WTC11 (cell line): ENCODE measurements around the gene MAN1A2. TPM values are rescaled to one million over a fixed set of nuclear protein-coding genes. Genes with fewer than 3 reads are reported as not detected.

ENCODE experiments used
- ATAC-seq: fragments of 200-7000 bp; cut with Tn5 transposase; 2 replicates; pipeline ENCODE4 v1.10.0; 2021; ENCODE audit warnings: mild to moderate bottlenecking, moderate library complexity
- CTCF ChIA-PET: fragments of 300-600 bp; sonication (Branson Sonifier 250); formaldehyde crosslinking; loops from one replicate; lab custom pipeline; 2021; ENCODE audit warnings: antibody characterized with exemption; lab: Charles Lee
- POLR2A ChIA-PET: fragments of 350-600 bp; sonication (Branson Sonifier 250); formaldehyde crosslinking; loops from one replicate; lab custom pipeline; 2021; ENCODE audit warnings: antibody characterized with exemption; lab: Charles Lee
- DNase-seq: peaks from one replicate; pipeline ENCODE4 v3.0.0; 2021; ENCODE audit warnings: low spot score
- H3K27ac Mint-ChIP-seq: 2 replicates; pipeline ENCODE4 v1.8.0; 2021; ENCODE audit warnings: mixed read lengths
- H3K27me3 Mint-ChIP-seq: 2 replicates; pipeline ENCODE4 v1.8.0; 2021; ENCODE audit warnings: low read depth, mild to moderate bottlenecking, moderate library complexity, mixed read lengths
- H3K36me3 Mint-ChIP-seq: 2 replicates; pipeline ENCODE4 v1.8.0; 2021; ENCODE audit warnings: mixed read lengths
- H3K4me1 Mint-ChIP-seq: 2 replicates; pipeline ENCODE4 v1.8.0; 2022; ENCODE audit warnings: mixed read lengths
- H3K4me3 Mint-ChIP-seq: 2 replicates; pipeline ENCODE4 v1.8.0; 2021; ENCODE audit warnings: mild to moderate bottlenecking, moderate library complexity, mixed read lengths
- H3K9me3 Mint-ChIP-seq: 2 replicates; pipeline ENCODE4 v1.8.0; 2021; ENCODE audit warnings: mixed read lengths
- ELF4 ChIP-seq: sonication (generic); formaldehyde crosslinking; IDR thresholded peaks from 2 replicates; pipeline ENCODE4 v1.8.1; 2022; ENCODE audit warnings: low read depth, mild to moderate bottlenecking, moderate library complexity, missing genetic modification reagents
- FOXP1 ChIP-seq: sonication (generic); formaldehyde crosslinking; IDR thresholded peaks from 2 replicates; pipeline ENCODE4 v1.8.0; 2022; ENCODE audit warnings: missing genetic modification reagents, mild to moderate bottlenecking, moderate library complexity, borderline replicate concordance
- GRHL2 ChIP-seq: fragments of 250-450 bp; sonication (Bioruptor Pico); IDR thresholded peaks from 2 replicates; pipeline ENCODE4 v1.8.0; 2022; ENCODE audit warnings: mild to moderate bottlenecking, moderate library complexity; ENCODE audit not compliant: insufficient replicate concordance, severe bottlenecking
- MYBL2 ChIP-seq: sonication (generic); formaldehyde crosslinking; IDR thresholded peaks from 2 replicates; pipeline ENCODE4 v1.8.1; 2023; ENCODE audit warnings: mild to moderate bottlenecking, moderate library complexity, missing genetic modification reagents
- NFE2L1 ChIP-seq: sonication (generic); formaldehyde crosslinking; IDR thresholded peaks from 2 replicates; pipeline ENCODE4 v1.8.1; 2023; ENCODE audit warnings: missing genetic modification reagents
- OVOL2 ChIP-seq: fragments of 250-450 bp; sonication (Bioruptor Pico); IDR thresholded peaks from 2 replicates; pipeline ENCODE4 v1.9.0; 2021; ENCODE audit warnings: mild to moderate bottlenecking, borderline replicate concordance
- TCF7 ChIP-seq: sonication (generic); formaldehyde crosslinking; IDR thresholded peaks from 2 replicates; pipeline ENCODE4 v1.8.0; 2022; ENCODE audit warnings: mild to moderate bottlenecking, low read depth, missing genetic modification reagents, moderate library complexity
- ZNF121 ChIP-seq: sonication (generic); formaldehyde crosslinking; IDR thresholded peaks from 2 replicates; pipeline ENCODE4 v1.8.0; 2023; ENCODE audit warnings: missing genetic modification reagents
- total RNA-seq: library from RNA; stranded (reverse); gene quantifications from 3 replicates; pipeline ENCODE4 v1.2.3, GENCODE V29; 2021
- TF ChIP-seq, protein P1 (sequence below): fragments of 200-600 bp; IDR thresholded peaks from 2 replicates; pipeline ENCODE4 v1.8.0; 2022; ENCODE audit warnings: antibody characterized with exemption
- TF ChIP-seq, protein P2 (sequence below): sonication (generic); formaldehyde crosslinking; IDR thresholded peaks from 2 replicates; pipeline ENCODE4 v1.8.0; 2023; ENCODE audit warnings: missing genetic modification reagents, mild to moderate bottlenecking, borderline replicate concordance
- TF ChIP-seq, protein P3 (sequence below): fragments of 250-450 bp; sonication (Bioruptor Pico); IDR thresholded peaks from 2 replicates; pipeline ENCODE4 v2.1.2; 2022; ENCODE audit warnings: mild to moderate bottlenecking, moderate library complexity
- TF ChIP-seq, protein P4 (sequence below): fragments of 250-450 bp; sonication (Bioruptor Pico); IDR thresholded peaks from 2 replicates; pipeline ENCODE4 v1.9.0; 2021; ENCODE audit warnings: mild to moderate bottlenecking
- TF ChIP-seq, protein P5 (sequence below): sonication (generic); formaldehyde crosslinking; IDR thresholded peaks from 2 replicates; pipeline ENCODE4 v1.8.1; 2023; ENCODE audit warnings: mild to moderate bottlenecking, missing genetic modification reagents
- TF ChIP-seq, protein P6 (sequence below): sonication (generic); formaldehyde crosslinking; IDR thresholded peaks from 2 replicates; pipeline ENCODE4 v1.8.1; 2022; ENCODE audit warnings: missing genetic modification reagents, borderline replicate concordance
- TF ChIP-seq, protein P7 (sequence below): fragments of 250-450 bp; sonication (Bioruptor Pico); IDR thresholded peaks from 2 replicates; pipeline ENCODE4 v1.9.0; 2021; ENCODE audit warnings: mild to moderate bottlenecking, borderline replicate concordance

The MAN1A2 gene
- total RNA-seq, 1 experiment from 2014 or later: 16.0 TPM

DNA sequence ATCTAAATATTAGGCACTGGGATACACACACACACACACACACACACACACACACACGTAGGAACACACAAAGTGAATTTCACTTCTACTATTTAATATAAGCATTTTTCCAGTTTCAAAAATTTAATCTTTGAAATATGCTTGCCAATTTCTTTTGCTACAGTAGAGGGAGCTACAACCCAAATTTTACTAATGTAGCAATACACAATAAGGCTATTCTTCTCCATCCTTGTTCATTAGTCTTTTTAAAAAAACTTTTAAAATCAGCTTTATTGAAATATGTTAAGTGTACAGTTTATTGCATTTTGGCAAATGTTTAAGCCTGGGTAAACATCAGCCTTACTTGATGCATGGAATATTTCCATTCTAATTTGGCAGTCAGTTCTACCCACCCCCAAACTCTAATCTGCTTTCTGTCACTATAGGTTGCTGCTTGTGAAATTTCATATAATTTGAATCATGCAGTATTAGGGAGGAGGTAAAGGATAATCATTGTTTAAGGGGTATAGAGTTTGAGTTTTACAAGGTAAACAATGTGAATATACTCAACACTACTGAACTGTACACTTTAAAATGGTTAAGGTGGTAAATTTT, 145.6 kb downstream of the MAN1A2 start:
- DNase-seq (no peak), ATAC-seq (no peak)
- Mint-ChIP-seq H3K27me3 (no peaks in the 10 kb centered on the region), H3K4me1 (peaks cover 4% of the 10 kb centered on the region), H3K4me3 (no peak overlapping the region)
- CTCF ChIA-PET: interaction anchor here (0.5 to 1.6 kb wide), 11 partner anchors 14 to 1004 kb away, joined by 3 to 11 read pairs (median 3); no protein-coding TSS in a partner anchor
- TF ChIP-seq, protein P1, sequence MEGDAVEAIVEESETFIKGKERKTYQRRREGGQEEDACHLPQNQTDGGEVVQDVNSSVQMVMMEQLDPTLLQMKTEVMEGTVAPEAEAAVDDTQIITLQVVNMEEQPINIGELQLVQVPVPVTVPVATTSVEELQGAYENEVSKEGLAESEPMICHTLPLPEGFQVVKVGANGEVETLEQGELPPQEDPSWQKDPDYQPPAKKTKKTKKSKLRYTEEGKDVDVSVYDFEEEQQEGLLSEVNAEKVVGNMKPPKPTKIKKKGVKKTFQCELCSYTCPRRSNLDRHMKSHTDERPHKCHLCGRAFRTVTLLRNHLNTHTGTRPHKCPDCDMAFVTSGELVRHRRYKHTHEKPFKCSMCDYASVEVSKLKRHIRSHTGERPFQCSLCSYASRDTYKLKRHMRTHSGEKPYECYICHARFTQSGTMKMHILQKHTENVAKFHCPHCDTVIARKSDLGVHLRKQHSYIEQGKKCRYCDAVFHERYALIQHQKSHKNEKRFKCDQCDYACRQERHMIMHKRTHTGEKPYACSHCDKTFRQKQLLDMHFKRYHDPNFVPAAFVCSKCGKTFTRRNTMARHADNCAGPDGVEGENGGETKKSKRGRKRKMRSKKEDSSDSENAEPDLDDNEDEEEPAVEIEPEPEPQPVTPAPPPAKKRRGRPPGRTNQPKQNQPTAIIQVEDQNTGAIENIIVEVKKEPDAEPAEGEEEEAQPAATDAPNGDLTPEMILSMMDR: peak; percentile 59
- TF ChIP-seq, protein P2, sequence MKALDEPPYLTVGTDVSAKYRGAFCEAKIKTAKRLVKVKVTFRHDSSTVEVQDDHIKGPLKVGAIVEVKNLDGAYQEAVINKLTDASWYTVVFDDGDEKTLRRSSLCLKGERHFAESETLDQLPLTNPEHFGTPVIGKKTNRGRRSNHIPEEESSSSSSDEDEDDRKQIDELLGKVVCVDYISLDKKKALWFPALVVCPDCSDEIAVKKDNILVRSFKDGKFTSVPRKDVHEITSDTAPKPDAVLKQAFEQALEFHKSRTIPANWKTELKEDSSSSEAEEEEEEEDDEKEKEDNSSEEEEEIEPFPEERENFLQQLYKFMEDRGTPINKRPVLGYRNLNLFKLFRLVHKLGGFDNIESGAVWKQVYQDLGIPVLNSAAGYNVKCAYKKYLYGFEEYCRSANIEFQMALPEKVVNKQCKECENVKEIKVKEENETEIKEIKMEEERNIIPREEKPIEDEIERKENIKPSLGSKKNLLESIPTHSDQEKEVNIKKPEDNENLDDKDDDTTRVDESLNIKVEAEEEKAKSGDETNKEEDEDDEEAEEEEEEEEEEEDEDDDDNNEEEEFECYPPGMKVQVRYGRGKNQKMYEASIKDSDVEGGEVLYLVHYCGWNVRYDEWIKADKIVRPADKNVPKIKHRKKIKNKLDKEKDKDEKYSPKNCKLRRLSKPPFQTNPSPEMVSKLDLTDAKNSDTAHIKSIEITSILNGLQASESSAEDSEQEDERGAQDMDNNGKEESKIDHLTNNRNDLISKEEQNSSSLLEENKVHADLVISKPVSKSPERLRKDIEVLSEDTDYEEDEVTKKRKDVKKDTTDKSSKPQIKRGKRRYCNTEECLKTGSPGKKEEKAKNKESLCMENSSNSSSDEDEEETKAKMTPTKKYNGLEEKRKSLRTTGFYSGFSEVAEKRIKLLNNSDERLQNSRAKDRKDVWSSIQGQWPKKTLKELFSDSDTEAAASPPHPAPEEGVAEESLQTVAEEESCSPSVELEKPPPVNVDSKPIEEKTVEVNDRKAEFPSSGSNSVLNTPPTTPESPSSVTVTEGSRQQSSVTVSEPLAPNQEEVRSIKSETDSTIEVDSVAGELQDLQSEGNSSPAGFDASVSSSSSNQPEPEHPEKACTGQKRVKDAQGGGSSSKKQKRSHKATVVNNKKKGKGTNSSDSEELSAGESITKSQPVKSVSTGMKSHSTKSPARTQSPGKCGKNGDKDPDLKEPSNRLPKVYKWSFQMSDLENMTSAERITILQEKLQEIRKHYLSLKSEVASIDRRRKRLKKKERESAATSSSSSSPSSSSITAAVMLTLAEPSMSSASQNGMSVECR (CRISPR knock-in tag): no peak
- TF ChIP-seq, all 79 proteins: peak for 1
- no peak overlapping the region for H3K27ac Mint-ChIP-seq
- no peaks in the 10 kb centered on the region for H3K9me3 Mint-ChIP-seq
- POLR2A ChIA-PET: interaction anchor here (0.6 kb wide), 1 partner anchor 10 kb away, joined by 3 read pairs; no protein-coding TSS in a partner anchor
- H3K36me3 Mint-ChIP-seq: no peaks in the 10 kb centered on the region

DNA sequence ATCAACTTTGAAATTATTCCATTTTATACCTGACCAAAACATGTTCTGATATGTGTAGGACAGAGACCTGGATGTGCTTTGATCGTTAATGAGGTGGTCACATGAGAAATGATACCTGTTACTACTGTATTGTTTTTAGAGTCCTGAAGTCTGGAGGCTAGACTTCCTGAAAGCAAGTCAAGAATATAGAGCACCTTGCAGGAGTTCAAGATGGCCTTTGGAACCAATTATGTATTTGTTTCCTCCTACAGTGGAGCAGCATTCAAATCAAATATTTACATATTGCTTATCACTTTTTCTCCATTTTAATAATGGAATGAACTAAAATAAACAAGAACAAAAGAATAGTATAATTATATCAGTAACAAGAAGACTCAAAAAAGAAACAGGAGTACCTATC, 155.9 kb downstream of the MAN1A2 start:
- Mint-ChIP-seq H3K27me3 (no peaks in the 10 kb centered on the region), H3K9me3 (0 out of 2 replicates have a peak, but pooled peaks cover 6% of the 10 kb centered on the region), H3K36me3 (no peaks in the 10 kb centered on the region), H3K4me1 (no peaks in the 10 kb centered on the region), H3K4me3 (no peak overlapping the region), H3K27ac (no peak overlapping the region)
- ChIA-PET CTCF (no interaction called here), POLR2A (no interaction called here)
- TF ChIP-seq, protein P3, sequence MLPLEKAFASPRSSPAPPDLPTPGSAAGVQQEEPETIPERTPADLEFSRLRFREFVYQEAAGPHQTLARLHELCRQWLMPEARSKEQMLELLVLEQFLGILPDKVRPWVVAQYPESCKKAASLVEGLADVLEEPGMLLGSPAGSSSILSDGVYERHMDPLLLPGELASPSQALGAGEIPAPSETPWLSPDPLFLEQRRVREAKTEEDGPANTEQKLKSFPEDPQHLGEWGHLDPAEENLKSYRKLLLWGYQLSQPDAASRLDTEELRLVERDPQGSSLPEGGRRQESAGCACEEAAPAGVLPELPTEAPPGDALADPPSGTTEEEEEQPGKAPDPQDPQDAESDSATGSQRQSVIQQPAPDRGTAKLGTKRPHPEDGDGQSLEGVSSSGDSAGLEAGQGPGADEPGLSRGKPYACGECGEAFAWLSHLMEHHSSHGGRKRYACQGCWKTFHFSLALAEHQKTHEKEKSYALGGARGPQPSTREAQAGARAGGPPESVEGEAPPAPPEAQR (CRISPR knock-in tag): no peak
- no peak for TF ChIP-seq ZNF121 (CRISPR knock-in tag)
- TF ChIP-seq TCF7: no peak
- no peak for TF ChIP-seq NFE2L1 (CRISPR knock-in tag)
- TF ChIP-seq, protein P4, sequence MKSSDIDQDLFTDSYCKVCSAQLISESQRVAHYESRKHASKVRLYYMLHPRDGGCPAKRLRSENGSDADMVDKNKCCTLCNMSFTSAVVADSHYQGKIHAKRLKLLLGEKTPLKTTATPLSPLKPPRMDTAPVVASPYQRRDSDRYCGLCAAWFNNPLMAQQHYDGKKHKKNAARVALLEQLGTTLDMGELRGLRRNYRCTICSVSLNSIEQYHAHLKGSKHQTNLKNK (CRISPR knock-in tag): no peak
- TF ChIP-seq MYBL2: no peak
- TF ChIP-seq, protein P5, sequence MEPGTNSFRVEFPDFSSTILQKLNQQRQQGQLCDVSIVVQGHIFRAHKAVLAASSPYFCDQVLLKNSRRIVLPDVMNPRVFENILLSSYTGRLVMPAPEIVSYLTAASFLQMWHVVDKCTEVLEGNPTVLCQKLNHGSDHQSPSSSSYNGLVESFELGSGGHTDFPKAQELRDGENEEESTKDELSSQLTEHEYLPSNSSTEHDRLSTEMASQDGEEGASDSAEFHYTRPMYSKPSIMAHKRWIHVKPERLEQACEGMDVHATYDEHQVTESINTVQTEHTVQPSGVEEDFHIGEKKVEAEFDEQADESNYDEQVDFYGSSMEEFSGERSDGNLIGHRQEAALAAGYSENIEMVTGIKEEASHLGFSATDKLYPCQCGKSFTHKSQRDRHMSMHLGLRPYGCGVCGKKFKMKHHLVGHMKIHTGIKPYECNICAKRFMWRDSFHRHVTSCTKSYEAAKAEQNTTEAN (CRISPR knock-in tag): no peak
- TF ChIP-seq, protein P6, sequence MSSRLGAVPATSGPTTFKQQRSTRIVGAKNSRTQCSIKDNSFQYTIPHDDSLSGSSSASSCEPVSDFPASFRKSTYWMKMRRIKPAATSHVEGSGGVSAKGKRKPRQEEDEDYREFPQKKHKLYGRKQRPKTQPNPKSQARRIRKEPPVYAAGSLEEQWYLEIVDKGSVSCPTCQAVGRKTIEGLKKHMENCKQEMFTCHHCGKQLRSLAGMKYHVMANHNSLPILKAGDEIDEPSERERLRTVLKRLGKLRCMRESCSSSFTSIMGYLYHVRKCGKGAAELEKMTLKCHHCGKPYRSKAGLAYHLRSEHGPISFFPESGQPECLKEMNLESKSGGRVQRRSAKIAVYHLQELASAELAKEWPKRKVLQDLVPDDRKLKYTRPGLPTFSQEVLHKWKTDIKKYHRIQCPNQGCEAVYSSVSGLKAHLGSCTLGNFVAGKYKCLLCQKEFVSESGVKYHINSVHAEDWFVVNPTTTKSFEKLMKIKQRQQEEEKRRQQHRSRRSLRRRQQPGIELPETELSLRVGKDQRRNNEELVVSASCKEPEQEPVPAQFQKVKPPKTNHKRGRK (CRISPR knock-in tag): no peak
- TF ChIP-seq FOXP1: no peak
- TF ChIP-seq GRHL2 (CRISPR knock-in tag): no peak
- no peak for TF ChIP-seq OVOL2 (CRISPR knock-in tag)
- no peak for TF ChIP-seq ELF4
- TF ChIP-seq, protein P7, sequence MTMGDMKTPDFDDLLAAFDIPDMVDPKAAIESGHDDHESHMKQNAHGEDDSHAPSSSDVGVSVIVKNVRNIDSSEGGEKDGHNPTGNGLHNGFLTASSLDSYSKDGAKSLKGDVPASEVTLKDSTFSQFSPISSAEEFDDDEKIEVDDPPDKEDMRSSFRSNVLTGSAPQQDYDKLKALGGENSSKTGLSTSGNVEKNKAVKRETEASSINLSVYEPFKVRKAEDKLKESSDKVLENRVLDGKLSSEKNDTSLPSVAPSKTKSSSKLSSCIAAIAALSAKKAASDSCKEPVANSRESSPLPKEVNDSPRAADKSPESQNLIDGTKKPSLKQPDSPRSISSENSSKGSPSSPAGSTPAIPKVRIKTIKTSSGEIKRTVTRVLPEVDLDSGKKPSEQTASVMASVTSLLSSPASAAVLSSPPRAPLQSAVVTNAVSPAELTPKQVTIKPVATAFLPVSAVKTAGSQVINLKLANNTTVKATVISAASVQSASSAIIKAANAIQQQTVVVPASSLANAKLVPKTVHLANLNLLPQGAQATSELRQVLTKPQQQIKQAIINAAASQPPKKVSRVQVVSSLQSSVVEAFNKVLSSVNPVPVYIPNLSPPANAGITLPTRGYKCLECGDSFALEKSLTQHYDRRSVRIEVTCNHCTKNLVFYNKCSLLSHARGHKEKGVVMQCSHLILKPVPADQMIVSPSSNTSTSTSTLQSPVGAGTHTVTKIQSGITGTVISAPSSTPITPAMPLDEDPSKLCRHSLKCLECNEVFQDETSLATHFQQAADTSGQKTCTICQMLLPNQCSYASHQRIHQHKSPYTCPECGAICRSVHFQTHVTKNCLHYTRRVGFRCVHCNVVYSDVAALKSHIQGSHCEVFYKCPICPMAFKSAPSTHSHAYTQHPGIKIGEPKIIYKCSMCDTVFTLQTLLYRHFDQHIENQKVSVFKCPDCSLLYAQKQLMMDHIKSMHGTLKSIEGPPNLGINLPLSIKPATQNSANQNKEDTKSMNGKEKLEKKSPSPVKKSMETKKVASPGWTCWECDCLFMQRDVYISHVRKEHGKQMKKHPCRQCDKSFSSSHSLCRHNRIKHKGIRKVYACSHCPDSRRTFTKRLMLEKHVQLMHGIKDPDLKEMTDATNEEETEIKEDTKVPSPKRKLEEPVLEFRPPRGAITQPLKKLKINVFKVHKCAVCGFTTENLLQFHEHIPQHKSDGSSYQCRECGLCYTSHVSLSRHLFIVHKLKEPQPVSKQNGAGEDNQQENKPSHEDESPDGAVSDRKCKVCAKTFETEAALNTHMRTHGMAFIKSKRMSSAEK (CRISPR knock-in tag): no peak
- ATAC-seq (no peak), DNase-seq (no peak)
